ENCODE measurements around the gene RSPH10B2.
"Not testable (repeated sequence)": the region's sequence is repeated elsewhere in the genome, so short reads cannot be mapped to it uniquely, and the experiment has no call there.

DNA sequence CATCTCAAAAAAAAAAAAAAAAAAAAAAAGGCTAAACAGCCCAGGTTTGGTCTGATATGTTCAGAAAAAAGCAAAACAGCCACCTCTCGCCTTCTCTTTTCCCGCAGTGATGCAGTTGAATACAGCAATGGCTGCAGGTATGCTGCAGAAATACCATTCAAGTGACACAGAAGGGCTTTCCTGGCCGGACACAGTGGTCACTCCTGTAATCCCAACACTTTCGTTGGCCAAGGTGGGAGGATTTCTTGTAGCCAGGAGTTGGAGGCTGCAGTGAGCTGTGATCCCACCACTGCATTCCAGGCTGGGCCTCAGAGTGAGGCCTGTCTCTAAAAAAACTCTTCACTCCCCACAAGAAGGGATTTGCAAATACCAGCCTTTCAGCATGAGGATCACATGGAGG is 29.6 kb upstream of the RSPH10B2 start:
- TF ChIP-seq EZH2 (IDR thresholded peaks at IDR 0.05); POLR2AphosphoS5 (IDR thresholded peaks at IDR 0.05; ENCODE audit: borderline replicate concordance, low read depth, low read length); FOXP2 (optimal IDR thresholded peaks at IDR 0.05; ENCODE audit: control extremely low read depth, extremely low read length, insufficient read depth): not testable (repeated sequence)

Data from SK-N-MC (cell line).